HepG2 (cell line): ENCODE measurements around the gene GPS1. TPM values are rescaled to one million over a fixed set of nuclear protein-coding genes. Genes with fewer than 3 reads are reported as not detected.

Experiments
- ARID5B ChIP-seq: IDR thresholded peaks from 2 replicates; pipeline ENCODE4 v1.4.0; 2020; ENCODE audit warnings: mild to moderate bottlenecking, missing genetic modification reagents
- DMTF1 ChIP-seq: sonication (generic); formaldehyde crosslinking; IDR thresholded peaks from 2 replicates; pipeline ENCODE4 v1.4.0; 2020; ENCODE audit warnings: mild to moderate bottlenecking, missing genetic modification reagents
- EHMT2 ChIP-seq: fragments of 200-600 bp; sonication (generic); IDR thresholded peaks from 2 replicates; pipeline ENCODE4 v1.7.0; 2017; ENCODE audit warnings: antibody characterized with exemption, low read depth, low read length, borderline replicate concordance
- KIAA2018 ChIP-seq: sonication (generic); formaldehyde crosslinking; IDR thresholded peaks from 2 replicates; pipeline ENCODE4 v1.5.0; 2020; ENCODE audit warnings: mild to moderate bottlenecking, missing genetic modification reagents, borderline replicate concordance
- SALL1 ChIP-seq: sonication (generic); formaldehyde crosslinking; IDR thresholded peaks from 2 replicates; pipeline ENCODE4 v1.8.0; 2022; ENCODE audit warnings: mild to moderate bottlenecking, missing genetic modification reagents
- STAT5B ChIP-seq: sonication (generic); formaldehyde crosslinking; IDR thresholded peaks from 2 replicates; pipeline ENCODE4 v1.4.0; 2020; ENCODE audit warnings: missing genetic modification reagents
- ZBTB21 ChIP-seq: sonication (generic); formaldehyde crosslinking; IDR thresholded peaks from 2 replicates; pipeline ENCODE4 v1.4.0; 2020; ENCODE audit warnings: missing genetic modification reagents
- ZNF274 ChIP-seq: sonication (generic); formaldehyde crosslinking; IDR thresholded peaks from 2 replicates; pipeline ENCODE4 v1.5.1; 2020; ENCODE audit warnings: mild to moderate bottlenecking, missing genetic modification reagents
- ZNF660 ChIP-seq: sonication (generic); formaldehyde crosslinking; IDR thresholded peaks from 2 replicates; pipeline ENCODE4 v1.5.1; 2020; ENCODE audit warnings: mild to moderate bottlenecking, low read depth, missing genetic modification reagents, borderline replicate concordance
- ZNF747 ChIP-seq: sonication (generic); formaldehyde crosslinking; IDR thresholded peaks from 2 replicates; pipeline ENCODE4 v1.8.1; 2023; ENCODE audit warnings: missing genetic modification reagents, mild to moderate bottlenecking, borderline replicate concordance
- ZUFSP ChIP-seq: sonication (generic); formaldehyde crosslinking; IDR thresholded peaks from 2 replicates; pipeline ENCODE4 v1.9.0; 2021; ENCODE audit warnings: missing genetic modification reagents, mild to moderate bottlenecking, borderline replicate concordance
- ZZZ3 ChIP-seq: sonication (generic); formaldehyde crosslinking; IDR thresholded peaks from 2 replicates; pipeline ENCODE4 v1.4.0; 2020; ENCODE audit warnings: missing genetic modification reagents, mild to moderate bottlenecking, borderline replicate concordance
- polyA plus RNA-seq, 8 experiments: library from polyadenylated mRNA; depleted of rRNA in 3 of 8; stranded (reverse) in 7 of 8; unstranded in 1 of 8; fragments of >200 nt; fragmentation: Illumina TruSeq in 4 of 8; extraction: Trizol in 4 of 8; gene quantifications; 2 replicates each; pipeline versions ENCODE4 v1.2.1 to v1.2.3, GENCODE V29; 2011 to 2016; ENCODE audit warnings: low read depth in 4 of 8, missing spikeins in 1 of 8, mixed read lengths in 1 of 8; ENCODE audit not compliant: insufficient read depth in 1 of 8
- total RNA-seq, 5 experiments: library from RNA; depleted of rRNA; stranded (reverse); fragments of >200 nt; fragmentation: Illumina TruSeq; extraction: Trizol; gene quantifications; 2 replicates each; pipeline ENCODE4 v1.2.3, GENCODE V29; 2016; ENCODE audit warnings: low read depth in 1 of 5

The GPS1 gene
- total and polyA plus RNA-seq, 2 of the 13 experiments (the other 11 are each of a cell fraction or from before 2014, with no cell fraction given), result 124 to 128 TPM

- no peak for TF ChIP-seq ARID5B
- TF ChIP-seq ZBTB21 (CRISPR knock-in tag), result no peak
- TF ChIP-seq KIAA2018 (CRISPR knock-in tag), result no peak
- TF ChIP-seq SALL1 (CRISPR knock-in tag), result no peak
- no peak for TF ChIP-seq ZNF747 (CRISPR knock-in tag)
- no peak for TF ChIP-seq ZNF274
- no peak for TF ChIP-seq ZNF660
- no peak for TF ChIP-seq EHMT2
- TF ChIP-seq ZZZ3 (CRISPR knock-in tag), result 0 out of 2 replicates have a peak, but pooled peaks have one; percentile 19
- TF ChIP-seq ZUFSP (CRISPR knock-in tag), result no peak
- TF ChIP-seq STAT5B (CRISPR knock-in tag), result no peak
- no peak for TF ChIP-seq DMTF1
Measured at GRCh38 chr17:82076018-82076784, 24.5 kb downstream of the GPS1 start (continued).
